GM21381 (cell line): ENCODE measurements around the gene CSF3R.

Experiments used
- ATAC-seq: cut with Tn5 transposase; IDR thresholded peaks from one replicate; pipeline ENCODE4 v1.9.1; 2021; ENCODE audit warnings: mild to moderate bottlenecking, moderate library complexity; ENCODE audit not compliant: unreplicated experiment

CSF3R gene

GRCh38 chr1:36482724-36483388, at the start of gene CSF3R:
CSF3R (minus strand) TSS chr1:36482913; CDS start chr1:36479496, 3,417 bp downstream.
- ATAC-seq, result no peak

GRCh38 chr1:36531833-36532232, 49.1 kb upstream of the CSF3R start:
- ATAC-seq, result no peak

GRCh38 chr1:36530791-36531190, 48.1 kb upstream of the CSF3R start:
- no peak for ATAC-seq

GRCh38 chr1:36530261-36530660, 47.5 kb upstream of the CSF3R start:
- ATAC-seq, result no peak

GRCh38 chr1:36529769-36530260, 47.1 kb upstream of the CSF3R start:
- ATAC-seq, result no peak

- ATAC-seq, result no peak
These were observed 45.9 kb upstream of the CSF3R start for GRCh38 chr1:36528361-36529349.

GRCh38 chr1:36525166-36525565, 42.5 kb upstream of the CSF3R start:
- ATAC-seq, result no peak

GRCh38 chr1:36524359-36525062, 41.8 kb upstream of the CSF3R start:
- no peak for ATAC-seq

GRCh38 chr1:36523850-36524249, 41.1 kb upstream of the CSF3R start:
- no peak for ATAC-seq

GRCh38 chr1:36523230-36523495, 40.5 kb upstream of the CSF3R start:
- no peak for ATAC-seq

- ATAC-seq, result no peak
These were observed 39.9 kb upstream of the CSF3R start for GRCh38 chr1:36522461-36523229.

GRCh38 chr1:36522021-36522420, 39.3 kb upstream of the CSF3R start:
- no peak for ATAC-seq

- ATAC-seq, result no peak
These were observed 38.2 kb upstream of the CSF3R start for GRCh38 chr1:36520771-36521420.

GRCh38 chr1:36520056-36520455, 37.3 kb upstream of the CSF3R start:
- ATAC-seq, result no peak

- ATAC-seq, result no peak
These were observed 34.5 kb upstream of the CSF3R start for GRCh38 chr1:36517011-36517771.

- no peak for ATAC-seq
These were observed 33.8 kb upstream of the CSF3R start for GRCh38 chr1:36516372-36517010.

GRCh38 chr1:36515315-36516138, 32.8 kb upstream of the CSF3R start:
- ATAC-seq, result no peak

- ATAC-seq, result no peak
These were observed 31.8 kb upstream of the CSF3R start for GRCh38 chr1:36514501-36514900.
